Stimulated activated CD8-positive, alpha-beta memory T cell treated with anti-CD3 and anti-CD28 coated beads, Interleukin-7, amount 100 ng/mL, for 1 hour (primary cell): ENCODE measurements around the gene TNFRSF9.
"Not testable (repeated sequence)": the region's sequence is repeated elsewhere in the genome, so short reads cannot be mapped to it uniquely, and the experiment has no call there.

Experiments
- DNase-seq, 2 donors: peaks; one replicate each; pipeline ENCODE4 v3.0.0-alpha.2; 2020; ENCODE audit warnings: low read depth in 2 of 2

Gene TNFRSF9

GRCh38 chr1:7940745-7941436, at the start of gene TNFRSF9:
Gene TNFRSF9, minus strand, starts transcription at chr1:7940839. Its CDS starts 845 bp downstream, at chr1:7939994.
- peak; percentile 42 to 53 for DNase-seq

DNA sequence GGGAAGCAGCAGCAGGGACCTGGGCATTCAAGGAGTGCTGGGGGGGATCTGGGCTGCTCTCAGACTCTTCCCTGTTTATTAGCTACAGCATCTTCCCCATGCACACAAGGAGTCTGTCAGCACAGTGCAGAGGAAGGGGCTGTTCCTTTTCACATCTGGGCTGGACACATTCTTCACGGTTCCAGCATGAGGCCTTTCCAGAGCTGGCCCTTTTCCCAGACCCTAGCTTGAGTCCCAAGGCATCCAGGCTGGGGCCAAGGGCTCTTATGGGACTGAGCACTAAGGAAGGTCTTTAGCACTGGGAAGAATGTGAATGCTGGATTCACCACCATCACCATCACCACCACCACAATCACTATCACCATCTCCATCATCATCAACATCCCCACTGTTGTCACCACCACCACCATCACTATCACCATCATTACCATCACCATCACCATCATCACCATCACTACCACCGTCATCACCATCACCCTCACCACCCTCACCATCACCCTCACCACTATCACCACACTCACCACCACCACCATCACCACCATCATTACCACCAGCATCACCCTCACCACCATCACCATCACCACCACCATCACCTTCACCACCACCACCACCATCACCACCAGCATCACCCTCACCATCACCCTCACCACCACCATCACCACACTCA, 49.3 kb upstream of the TNFRSF9 start:
- DNase-seq: no peak

GRCh38 chr1:7988576-7988975, 47.9 kb upstream of the TNFRSF9 start:
- DNase-seq: no peak

GRCh38 chr1:7987528-7987927, 46.9 kb upstream of the TNFRSF9 start:
- DNase-seq: no peak

DNA sequence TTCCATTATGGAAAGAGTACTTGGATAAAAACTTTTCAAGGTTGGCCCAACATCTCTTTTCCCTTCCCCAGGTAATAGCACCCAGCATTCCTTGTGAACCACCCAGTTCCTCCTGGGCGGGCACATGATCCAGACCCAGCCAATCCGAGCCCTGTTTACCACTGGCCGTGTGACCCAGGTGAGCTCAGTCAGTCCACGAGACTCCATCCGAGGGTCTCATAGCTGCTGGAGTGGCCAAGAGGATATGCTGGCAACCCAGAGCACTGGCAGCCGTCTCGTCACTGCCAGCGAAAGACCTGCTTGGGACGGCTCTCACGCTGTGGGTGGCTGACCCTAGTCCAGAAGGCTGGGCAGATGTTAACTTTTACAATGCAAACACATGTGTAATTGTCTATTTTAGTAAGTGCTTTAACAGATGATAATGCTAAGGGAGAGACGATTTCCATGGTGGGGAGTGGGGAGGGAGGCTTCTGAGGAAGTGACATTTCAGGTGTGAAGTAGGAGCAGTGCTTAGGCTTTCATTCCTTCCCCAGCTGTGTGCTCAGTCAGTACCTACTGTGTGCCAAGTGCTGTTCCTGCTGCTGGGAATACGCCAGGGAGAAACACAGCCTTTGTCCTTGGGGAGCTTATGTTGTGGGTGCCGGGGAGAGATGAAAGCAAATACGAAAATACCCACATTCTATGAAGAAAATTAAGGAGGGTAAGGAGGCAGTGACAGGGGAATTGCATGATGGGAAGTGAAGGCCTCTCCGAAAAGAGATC, 45.4 kb upstream of the TNFRSF9 start:
- no peak for DNase-seq

- DNase-seq: no peak
Observed at GRCh38 chr1:7984811-7985210, 44.2 kb upstream of the TNFRSF9 start.

- DNase-seq: no peak
Observed at GRCh38 chr1:7983086-7983778, 42.6 kb upstream of the TNFRSF9 start.

GRCh38 chr1:7980984-7981383, 40.3 kb upstream of the TNFRSF9 start:
- no peak for DNase-seq

DNA sequence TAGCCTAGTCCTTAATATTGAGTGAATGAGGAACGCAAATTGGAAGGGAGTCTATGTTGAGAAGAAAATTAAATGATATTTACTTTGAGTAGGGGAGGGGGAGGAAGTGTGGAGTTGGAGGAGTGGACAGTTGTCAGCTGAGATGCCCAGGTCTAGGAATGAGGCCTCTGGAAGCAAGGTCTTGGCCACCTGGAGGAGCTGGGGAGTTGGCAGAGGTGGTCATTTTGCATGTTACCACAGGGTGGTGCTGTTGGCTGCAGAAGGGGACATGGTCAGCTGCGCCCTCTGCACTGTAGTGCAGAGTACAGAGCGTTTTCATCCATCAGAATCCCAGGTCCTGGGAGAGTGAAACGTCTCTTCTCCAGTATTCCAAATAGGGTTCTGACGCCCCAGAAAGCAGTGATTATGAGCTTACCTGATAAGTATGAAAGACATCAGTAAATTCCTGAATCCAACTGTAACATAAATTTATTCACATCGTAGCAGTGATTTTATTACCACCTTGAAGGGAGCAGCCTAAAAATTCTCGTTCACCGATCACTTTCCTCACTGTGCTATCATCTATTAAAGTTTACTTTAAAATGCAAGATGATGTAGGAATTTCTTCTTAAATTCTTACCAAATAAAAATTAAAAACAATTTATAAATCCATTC, 34.7 kb upstream of the TNFRSF9 start:
- DNase-seq: no peak

- DNase-seq: no peak
Observed at GRCh38 chr1:7973086-7973485, 32.4 kb upstream of the TNFRSF9 start.

- DNase-seq: no peak
Observed at GRCh38 chr1:7972285-7972684, 31.6 kb upstream of the TNFRSF9 start.

DNA sequence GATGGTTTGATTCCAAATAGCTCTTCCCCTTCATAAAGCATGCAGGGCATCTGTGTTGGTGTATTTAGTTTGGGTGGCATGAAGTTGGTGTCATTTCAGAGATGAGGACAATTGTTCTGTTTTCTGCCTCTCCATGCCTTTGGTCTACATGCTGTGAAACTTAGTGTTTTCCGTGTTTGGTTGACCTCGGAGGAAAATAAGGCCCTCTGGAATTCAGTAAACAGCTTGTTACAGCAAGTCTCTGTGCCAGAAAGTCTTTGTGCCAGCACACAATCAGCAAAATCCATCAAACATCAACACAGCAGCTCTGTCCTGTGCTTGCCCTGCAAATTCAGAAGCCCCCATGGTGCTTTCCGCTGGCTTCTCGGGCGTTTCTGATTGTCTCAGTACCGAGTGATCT, 30.4 kb upstream of the TNFRSF9 start:
- no peak for DNase-seq

DNA sequence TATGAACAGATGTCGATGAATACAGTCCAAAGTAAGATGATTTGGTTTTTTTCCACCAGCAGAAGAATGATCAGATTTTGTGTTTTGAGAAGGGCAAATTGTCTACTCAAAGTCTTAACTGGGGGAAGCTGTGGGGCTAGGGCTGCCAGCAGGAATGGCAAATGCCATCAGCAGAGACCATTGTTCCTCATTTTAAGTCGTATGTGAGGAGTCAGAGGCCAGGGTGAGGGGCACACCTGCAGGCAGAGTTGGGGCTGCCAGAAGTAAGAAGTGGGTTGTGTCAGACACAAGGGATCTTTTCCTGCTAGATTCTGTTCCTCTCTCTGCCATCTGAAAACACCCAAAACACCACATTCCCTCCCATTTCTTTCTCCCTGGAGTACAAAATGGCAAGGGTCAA, 29.6 kb upstream of the TNFRSF9 start:
- no peak for DNase-seq

- DNase-seq: no peak
Observed at GRCh38 chr1:7967651-7968050, 27.0 kb upstream of the TNFRSF9 start.

GRCh38 chr1:7967196-7967595, 26.6 kb upstream of the TNFRSF9 start:
- no peak for DNase-seq

DNA sequence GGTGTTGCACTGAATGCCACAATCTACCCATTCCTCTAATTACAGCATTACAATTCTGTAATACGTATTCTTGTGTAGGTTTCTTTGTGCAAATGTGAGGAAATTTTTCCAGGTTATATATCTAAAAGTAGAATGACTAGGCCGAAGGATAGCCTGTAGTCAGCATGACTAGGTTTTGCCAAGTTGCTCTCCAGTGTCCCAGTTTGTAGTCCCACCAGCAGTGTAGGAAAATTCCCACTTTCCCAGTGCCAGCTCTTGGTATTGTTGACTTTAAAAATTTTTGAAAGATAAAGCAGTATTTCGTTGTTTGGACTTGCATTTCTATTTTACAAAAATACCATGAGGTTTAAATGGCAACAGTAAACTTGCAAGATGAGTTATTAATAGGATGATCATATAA, 23.8 kb upstream of the TNFRSF9 start:
- DNase-seq: no peak

DNA sequence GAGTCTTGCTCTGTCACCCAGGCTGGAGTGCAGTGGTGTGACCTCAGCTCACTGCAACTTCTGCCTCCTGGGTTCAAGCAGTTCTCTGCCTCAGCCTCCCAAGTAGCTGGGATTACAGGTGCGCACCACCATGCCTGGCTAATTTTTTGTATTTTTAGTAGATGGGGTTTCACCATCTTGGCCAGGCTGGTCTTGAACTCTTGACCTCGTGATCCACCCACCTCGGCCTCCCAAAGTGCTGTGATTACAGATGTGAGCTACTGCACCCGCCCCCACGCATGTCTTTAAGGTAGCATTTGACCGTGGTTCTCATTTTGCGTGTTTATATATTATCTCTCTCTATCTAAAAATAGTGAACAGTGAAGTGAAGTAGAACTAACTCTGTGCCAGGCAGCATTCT, 23.2 kb upstream of the TNFRSF9 start:
- not testable (repeated sequence) for DNase-seq

DNA sequence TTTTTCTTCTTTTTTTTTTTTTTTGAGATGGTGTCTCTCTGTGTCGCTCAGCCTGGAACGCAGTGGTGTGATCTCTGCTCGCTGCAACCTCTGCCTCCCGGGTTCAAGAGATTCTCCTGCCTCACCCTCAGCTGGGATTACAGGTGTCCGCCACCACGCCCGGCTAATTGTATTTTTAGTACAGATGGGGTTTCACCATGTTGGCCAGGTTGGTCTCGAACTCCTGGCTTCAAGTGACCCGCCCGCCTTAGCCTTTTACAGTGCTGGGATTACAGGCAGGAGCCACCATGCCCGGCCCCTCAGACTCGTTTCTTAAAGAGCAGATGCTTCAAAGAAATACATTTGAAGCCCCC, 22.7 kb upstream of the TNFRSF9 start:
- not testable (repeated sequence) for DNase-seq

- DNase-seq: no peak
Observed at GRCh38 chr1:7962636-7963377, 22.2 kb upstream of the TNFRSF9 start.

DNA sequence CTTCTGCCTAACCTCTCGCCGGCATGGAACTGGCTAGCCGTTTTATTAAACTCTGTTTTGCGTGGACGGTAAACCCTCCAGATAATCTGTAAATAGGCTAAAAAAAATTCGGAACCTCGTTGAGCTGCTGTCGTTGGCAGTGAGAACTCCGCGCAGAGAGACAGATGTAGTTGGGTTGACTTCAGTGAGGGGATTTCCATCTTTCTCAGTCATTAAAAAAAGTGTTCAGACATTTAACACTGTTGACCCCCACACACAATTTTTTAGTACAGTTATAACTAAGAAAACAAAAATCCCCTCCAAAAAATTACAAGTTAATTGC, 21.3 kb upstream of the TNFRSF9 start:
- no peak for DNase-seq
